Neuron (in vitro differentiated cells): ENCODE measurements around the gene HMCN2.

ENCODE experiments used
- H2AFZ ChIP-seq: one replicate; pipeline ENCODE4 v1.6.1; 2013; ENCODE audit warnings: low read depth, mild to moderate bottlenecking, inconsistent platforms, low read length, moderate library complexity
- H3K27me3 ChIP-seq: one replicate; pipeline ENCODE4 v1.6.1; 2013; ENCODE audit warnings: low read length; ENCODE audit not compliant: insufficient read depth
- H3K36me3 ChIP-seq: one replicate; pipeline ENCODE4 v1.6.1; 2013; ENCODE audit warnings: low read length; ENCODE audit not compliant: insufficient read depth
- H3K4me1 ChIP-seq: one replicate; pipeline ENCODE4 v1.6.1; 2013; ENCODE audit warnings: low read length; ENCODE audit not compliant: insufficient read depth
- H3K4me3 ChIP-seq: 2 replicates; pipeline ENCODE4 v1.5.1; 2013; ENCODE audit warnings: mild to moderate bottlenecking, low read length, moderate library complexity
- H3K9me3 ChIP-seq: one replicate; pipeline ENCODE4 v1.6.1; 2013; ENCODE audit warnings: low read length

Gene HMCN2

DNA sequence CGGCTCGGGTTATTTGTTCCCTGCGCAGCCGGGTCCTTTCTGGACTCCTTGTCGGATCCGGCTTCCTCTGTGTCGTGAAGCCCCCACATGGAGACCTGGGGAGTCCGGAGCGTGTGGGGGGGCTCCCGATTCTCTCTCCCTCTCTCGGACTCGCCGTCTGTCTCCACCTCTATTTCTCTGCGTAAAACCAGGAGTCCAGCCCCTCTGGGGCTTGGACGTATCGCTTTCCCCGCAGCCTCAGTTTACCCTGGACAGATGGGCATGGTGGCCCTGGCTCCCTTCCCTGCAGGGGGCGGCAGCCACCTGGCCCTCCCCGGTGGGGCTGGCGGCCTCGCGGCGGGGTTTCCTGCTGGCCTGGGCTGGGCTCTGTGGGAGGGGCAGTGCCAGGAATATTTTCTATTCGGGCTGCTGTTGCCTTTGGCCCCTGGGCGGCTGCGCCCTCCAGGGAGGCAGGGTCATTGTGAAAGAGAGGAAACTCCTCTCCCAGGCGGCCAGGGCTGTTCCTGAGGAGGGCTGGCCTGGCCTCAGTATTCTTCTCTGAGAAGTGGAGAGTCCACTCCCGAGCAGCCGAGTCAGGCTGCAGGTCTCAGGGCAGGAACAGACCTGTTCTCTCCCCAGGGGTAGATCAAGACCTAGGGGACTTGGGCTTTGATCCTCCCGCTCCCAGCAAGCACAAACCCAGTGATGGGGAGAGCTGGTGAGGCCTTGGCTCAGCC is 179.9 kb downstream of the HMCN2 start:
- peak overlapping the region; percentile 57 for H2AFZ ChIP-seq
- H3K4me1 ChIP-seq = peaks cover 16% of the 10 kb centered on the region
- no peaks in the 10 kb centered on the region for H3K36me3 ChIP-seq
- H3K4me3 ChIP-seq = peak overlapping the region; percentile 29
- H3K9me3 ChIP-seq = peaks cover 3% of the 10 kb centered on the region
- H3K27me3 ChIP-seq = peaks cover 38% of the 10 kb centered on the region

DNA sequence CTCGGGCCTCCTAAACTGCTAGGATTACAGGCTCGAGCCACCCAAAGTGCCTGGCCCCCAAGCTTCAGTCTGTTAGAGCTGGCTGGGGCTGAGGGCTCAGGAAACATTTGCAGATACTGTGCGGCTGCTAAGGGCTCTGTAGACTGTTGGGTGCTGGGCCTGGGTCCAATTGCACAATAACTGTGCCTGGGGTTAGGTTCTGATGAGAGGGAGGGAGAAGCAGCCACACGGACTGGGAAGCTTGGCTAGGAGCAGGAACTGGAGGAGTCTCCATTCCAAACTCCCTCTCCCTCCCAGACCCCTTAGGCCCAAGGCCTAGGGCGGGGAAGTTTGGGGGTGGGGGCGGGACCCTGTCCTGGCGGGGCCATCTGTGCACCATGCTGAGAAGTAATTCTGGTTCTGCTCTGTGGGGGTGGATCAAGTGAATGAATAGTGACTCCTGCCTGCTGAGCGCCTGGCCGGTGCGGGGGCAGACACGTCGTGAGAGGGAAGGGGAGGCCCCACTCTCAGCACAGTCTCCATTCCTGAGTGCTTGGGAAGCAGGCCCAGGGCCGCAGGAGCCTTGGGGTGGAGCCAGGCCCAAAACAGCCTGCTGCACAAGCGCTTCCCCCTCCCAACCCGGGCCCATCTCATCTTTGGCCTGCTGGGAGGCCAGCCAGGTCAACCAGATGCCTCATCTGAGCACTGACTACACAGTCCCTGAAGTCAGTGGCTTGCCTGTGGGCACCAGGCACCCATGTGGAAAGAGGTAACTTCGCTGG is 180.7 kb downstream of the HMCN2 start:
- Histone ChIP-seq H3K4me3 (no peak overlapping the region), H3K4me1 (peaks cover 16% of the 10 kb centered on the region), H3K27me3 (peaks cover 38% of the 10 kb centered on the region), H2AFZ (no peak overlapping the region), H3K9me3 (no peaks in the 10 kb centered on the region), H3K36me3 (no peaks in the 10 kb centered on the region)

DNA sequence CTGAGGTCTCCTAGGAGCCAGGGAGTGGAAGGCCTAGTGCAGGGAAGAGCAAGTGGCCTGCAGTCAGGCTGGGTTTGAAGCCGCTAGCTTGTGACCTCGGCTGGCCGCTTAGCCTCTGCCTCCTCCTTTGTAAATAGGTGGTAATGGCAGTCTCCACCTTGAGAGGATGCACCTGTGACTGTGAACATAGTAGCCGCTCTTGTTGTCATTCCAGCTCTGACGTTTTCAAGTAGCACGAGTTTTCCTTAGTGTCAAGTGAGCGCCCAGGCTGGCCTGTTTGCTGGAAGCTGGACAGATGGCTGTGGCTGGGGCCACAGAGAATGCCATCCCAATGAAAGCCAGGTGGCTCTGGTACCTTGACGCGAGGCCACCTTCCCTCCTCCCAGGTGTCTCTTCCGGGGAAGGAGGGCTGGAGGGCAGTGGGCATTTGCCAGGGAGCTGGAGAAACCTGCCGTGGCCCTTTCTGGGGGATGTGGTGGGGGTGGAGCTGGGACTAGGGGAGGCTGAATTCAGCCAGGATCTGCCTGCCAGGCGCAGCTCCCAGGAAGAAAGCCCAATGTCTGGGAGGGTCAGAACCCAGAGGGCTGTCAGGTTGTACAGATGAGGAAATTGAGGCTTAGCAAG is 181.7 kb downstream of the HMCN2 start:
- H3K36me3 ChIP-seq = no peaks in the 10 kb centered on the region
- H3K4me3 ChIP-seq = no peak overlapping the region
- peaks cover 16% of the 10 kb centered on the region for H3K4me1 ChIP-seq
- no peak overlapping the region for H2AFZ ChIP-seq
- H3K27me3 ChIP-seq = peaks cover 38% of the 10 kb centered on the region
- H3K9me3 ChIP-seq = no peaks in the 10 kb centered on the region

DNA sequence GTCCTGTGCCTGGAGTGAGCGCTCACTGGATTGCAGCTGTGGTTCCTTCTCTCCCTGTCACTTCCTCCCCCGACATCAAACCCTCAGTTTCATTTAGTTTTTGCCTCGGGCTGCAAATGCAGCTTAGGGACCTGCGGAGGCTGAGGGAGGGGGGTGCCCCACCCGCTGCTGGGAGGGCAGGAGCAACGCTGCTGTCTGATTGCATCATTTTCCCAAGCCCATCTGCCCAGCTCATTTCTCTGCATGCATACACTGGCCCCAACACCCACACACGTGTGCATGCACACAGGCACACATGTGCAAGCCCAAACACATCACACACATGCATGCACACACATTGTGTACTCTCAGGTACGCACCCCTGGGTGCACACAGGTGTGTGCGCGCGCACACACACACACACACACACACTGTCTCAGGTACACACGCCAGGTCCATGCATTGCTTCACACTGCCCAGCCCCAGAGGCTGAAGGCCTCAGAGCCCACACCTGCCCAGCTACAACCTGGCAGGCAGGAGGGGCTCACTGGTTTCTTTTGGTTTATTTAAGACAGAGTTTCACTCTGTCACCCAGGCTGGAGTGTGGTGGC is 182.6 kb downstream of the HMCN2 start:
- Histone ChIP-seq H3K9me3 (no peaks in the 10 kb centered on the region), H3K36me3 (no peaks in the 10 kb centered on the region), H3K4me3 (no peak overlapping the region), H2AFZ (no peak overlapping the region), H3K4me1 (peaks cover 16% of the 10 kb centered on the region), H3K27me3 (peaks cover 42% of the 10 kb centered on the region)

DNA sequence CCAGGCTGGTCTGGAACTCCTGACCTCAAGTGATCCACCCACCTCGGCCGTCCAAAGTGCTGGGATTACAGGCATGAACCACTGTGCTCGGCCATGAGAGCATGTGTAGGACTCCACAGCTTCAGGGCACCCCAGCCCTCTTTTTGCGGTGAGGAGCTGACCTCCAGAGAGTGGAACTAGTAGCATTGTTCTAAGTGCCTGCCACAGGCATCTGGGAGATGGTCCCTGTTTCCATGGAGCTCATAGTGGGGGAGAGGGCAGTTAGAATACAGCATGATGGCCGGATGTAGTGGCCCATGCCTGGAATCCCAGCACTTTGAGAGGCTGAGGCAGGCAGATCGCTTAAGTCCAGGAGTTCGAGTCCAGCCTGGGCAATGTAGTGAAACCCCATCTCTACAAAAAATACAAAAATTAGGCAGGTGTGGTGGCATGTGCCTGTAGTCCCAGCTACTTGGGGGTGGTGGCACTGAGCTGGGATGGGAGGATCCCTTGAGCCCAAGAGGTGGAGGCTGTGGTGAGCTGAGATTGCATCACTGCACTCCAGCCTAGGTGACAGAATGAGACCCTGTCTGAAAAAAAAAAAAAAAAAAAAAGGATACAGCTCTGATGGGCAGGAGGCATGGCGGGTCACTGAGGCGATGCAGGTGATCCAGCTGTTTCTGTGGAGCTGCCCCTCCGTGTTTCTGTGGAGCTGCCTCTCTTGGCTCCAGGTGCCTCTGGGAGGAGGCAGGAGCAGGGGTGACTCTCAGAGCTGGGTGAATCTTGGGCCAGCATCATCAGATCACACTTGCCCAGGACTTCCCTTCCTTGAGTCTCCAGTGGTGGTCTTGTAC is 183.4 kb downstream of the HMCN2 start:
- H2AFZ ChIP-seq = no peak overlapping the region
- no peak overlapping the region for H3K4me3 ChIP-seq
- H3K9me3 ChIP-seq = no peaks in the 10 kb centered on the region
- peaks cover 16% of the 10 kb centered on the region for H3K4me1 ChIP-seq
- H3K27me3 ChIP-seq = peaks cover 36% of the 10 kb centered on the region
- H3K36me3 ChIP-seq = no peaks in the 10 kb centered on the region

DNA sequence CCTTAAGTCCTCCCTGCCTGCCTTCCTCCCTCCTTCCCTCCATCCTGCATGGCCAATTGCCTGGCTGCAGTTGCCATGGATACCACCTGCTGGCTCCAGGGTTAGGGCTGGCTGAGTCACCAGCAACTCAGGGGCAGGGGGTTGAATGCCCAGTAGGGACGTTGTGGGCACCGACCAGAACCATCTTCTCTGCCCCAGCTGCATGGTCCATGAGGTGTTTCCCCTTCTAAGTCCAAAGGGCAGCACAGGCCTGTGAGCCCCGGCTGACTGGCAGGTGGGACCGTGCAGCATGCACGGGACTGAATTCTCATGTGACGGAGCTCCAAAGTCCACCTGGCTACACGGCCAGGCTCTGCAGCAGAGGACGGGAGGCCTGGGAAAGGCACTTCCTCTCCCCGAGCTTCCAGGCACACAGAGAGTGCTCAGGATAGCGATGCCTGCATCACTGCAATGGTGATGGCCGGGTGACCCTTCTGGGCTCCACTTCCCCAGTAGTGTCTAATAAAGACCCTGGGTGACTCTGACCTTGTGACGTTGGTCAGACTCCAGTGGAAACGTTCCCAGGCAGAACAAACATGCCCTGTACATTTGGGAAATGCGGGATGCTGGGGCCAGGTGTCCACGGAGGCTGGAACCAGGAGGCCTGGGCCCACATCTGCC is 184.9 kb downstream of the HMCN2 start:
- H3K36me3 ChIP-seq = no peaks in the 10 kb centered on the region
- no peak overlapping the region for H2AFZ ChIP-seq
- H3K4me1 ChIP-seq = peaks cover 12% of the 10 kb centered on the region
- H3K4me3 ChIP-seq = no peak overlapping the region
- H3K27me3 ChIP-seq = peaks cover 28% of the 10 kb centered on the region
- H3K9me3 ChIP-seq = no peaks in the 10 kb centered on the region

DNA sequence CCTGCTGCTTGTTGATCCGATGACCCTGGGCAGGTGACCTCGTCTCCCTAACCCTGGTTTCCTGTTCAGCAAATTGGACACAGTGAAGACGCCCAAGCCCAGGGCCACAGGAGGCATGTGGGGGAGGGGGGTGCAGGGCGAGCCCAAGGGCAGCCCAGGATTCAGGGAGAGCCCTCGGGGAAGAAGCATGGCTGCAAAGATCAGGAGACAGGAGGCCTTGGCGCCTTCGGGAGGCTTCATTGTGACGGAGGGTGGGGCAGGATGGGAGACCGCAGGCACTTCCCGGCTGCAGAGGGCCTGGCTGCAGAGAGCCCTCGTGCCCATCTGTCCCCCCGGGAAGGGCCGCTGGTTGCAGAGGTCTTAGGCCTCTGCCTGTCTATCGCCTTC is 185.4 kb downstream of the HMCN2 start:
- Histone ChIP-seq H3K27me3 (peaks cover 23% of the 10 kb centered on the region), H3K4me1 (peaks cover 9% of the 10 kb centered on the region), H3K36me3 (no peaks in the 10 kb centered on the region)

DNA sequence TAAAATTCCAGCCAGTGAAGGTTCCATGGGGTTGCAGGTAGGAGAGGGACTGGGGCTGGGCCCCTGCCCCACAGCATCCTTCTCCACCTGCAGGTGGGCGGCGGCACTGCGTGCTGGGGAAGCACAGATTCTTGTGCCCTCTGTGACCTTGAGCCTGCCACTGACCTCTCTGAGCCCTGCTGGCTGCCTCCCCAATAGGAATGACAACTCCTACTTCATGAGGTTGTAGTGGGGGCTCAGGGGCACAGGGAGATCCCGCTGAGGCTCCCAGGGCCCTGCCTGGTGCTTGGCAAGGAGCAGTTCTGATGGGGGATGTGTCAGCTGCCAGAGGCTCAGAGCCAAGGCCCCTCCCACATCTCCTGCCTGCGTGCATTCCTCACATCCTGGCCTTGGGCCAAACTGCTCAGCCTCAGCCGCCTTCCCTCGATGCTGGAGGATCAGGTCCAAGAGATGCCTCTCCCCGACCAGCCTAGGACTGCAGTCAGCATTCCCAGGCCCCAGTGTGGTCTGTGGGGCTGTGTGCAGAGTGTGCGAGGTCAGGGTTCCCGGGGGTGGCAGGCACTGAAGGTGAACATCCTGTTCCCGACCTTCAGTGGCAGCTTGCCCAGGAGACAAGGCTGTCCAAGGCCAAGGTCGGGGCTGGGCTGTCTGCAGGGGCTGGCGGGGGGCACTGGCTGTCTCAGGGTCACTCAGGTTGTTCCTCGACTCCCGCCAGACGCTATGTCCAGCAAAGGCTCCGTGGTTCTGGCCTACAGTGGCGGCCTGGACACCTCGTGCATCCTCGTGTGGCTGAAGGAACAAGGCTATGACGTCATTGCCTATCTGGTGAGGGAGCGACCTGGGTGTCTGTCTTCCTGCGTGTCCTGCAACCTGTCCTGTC is 186.2 kb downstream of the HMCN2 start:
- Histone ChIP-seq H3K9me3 (no peaks in the 10 kb centered on the region), H2AFZ (no peak overlapping the region), H3K4me1 (peaks cover 1% of the 10 kb centered on the region), H3K27me3 (peaks cover 17% of the 10 kb centered on the region), H3K4me3 (no peak overlapping the region), H3K36me3 (no peaks in the 10 kb centered on the region)

More for the DNA sequence above, 185.4 kb downstream of the HMCN2 start:
- H3K9me3 ChIP-seq = no peaks in the 10 kb centered on the region
- no peak overlapping the region for H3K4me3 ChIP-seq
- H2AFZ ChIP-seq = no peak overlapping the region

DNA sequence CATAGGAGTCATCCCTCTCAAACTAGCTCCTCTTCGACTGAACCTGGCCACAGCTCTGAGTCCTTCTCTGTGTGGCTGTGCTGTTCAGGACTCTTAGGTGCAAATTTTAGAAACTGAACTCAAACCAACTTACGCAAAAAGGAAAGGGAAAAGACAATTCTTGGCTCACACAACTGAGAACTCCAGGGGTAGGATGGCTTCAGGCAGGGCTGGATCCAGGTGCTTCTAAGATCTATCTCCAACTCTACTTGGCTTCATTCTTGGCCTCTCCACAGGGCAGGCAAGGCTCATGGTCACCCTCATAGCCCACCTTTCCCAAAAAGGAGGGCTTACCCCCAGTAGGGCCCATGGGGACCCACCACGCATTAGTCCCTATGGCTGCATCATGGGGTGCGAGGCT is 187.3 kb downstream of the HMCN2 start:
- Histone ChIP-seq H2AFZ (no peak overlapping the region), H3K27me3 (peaks cover 12% of the 10 kb centered on the region), H3K9me3 (no peaks in the 10 kb centered on the region), H3K4me1 (no peaks in the 10 kb centered on the region), H3K4me3 (no peak overlapping the region), H3K36me3 (no peaks in the 10 kb centered on the region)

DNA sequence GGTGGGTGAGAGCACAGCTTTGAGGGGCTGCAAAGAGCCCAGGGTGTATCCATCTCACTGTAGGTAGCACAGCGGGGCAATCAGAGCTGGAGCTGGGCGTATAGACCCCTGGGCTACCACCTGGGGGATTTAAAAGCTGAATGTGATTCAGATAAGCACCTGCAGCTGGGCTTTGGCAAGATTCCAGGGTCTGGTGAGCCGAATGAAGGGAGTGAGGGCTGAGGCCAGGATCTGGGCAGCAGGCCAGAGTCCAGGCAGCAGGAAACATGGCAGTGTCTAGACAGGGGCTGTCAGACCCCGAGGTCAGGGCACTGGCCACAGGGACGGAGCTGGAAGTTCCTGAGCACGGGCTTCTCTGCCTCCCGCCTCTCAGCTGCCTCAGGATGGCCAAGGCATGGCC is 187.9 kb downstream of the HMCN2 start:
- H3K4me1 ChIP-seq = no peaks in the 10 kb centered on the region
- H3K4me3 ChIP-seq = no peak overlapping the region
- H2AFZ ChIP-seq = no peak overlapping the region
- H3K27me3 ChIP-seq = peaks cover 11% of the 10 kb centered on the region
- no peaks in the 10 kb centered on the region for H3K9me3 ChIP-seq
- no peaks in the 10 kb centered on the region for H3K36me3 ChIP-seq

DNA sequence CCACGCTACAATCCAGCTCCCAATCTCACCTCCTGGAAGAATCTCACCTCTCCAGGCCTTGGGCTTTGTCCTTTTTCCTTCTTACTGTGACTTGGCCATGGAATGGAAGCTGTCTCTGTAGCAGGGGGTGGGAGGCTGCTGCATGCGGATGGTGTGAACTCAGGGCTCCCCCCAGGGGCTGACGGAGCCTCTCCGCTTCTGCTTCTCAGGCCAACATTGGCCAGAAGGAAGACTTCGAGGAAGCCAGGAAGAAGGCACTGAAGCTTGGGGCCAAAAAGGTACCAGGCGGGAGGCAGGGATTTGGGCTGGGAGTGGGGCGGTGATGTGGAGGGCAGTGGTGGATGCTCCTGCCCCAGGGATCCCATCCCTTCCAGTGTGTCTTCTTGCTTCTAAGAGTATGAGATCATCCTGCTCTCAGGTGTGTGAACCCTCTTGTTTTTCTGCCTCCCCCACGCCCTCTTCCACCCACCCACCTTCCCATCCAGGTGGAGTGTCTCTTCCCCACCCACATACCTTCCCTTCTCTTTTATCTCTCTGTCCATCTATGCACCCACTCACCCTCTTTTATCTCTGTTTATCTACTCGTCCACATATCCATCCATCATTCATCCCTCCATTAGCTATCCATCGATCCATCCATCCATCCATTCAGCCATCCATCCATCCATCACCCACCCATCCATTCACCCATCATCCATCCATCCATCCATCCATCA is 188.7 kb downstream of the HMCN2 start:
- H3K4me1 ChIP-seq = no peaks in the 10 kb centered on the region
- H3K36me3 ChIP-seq = no peaks in the 10 kb centered on the region
- no peak overlapping the region for H2AFZ ChIP-seq
- peaks cover 15% of the 10 kb centered on the region for H3K27me3 ChIP-seq
- H3K9me3 ChIP-seq = no peaks in the 10 kb centered on the region
- no peak overlapping the region for H3K4me3 ChIP-seq
